ENCODE data around the gene DLGAP1.

The DLGAP1 gene

DNA sequence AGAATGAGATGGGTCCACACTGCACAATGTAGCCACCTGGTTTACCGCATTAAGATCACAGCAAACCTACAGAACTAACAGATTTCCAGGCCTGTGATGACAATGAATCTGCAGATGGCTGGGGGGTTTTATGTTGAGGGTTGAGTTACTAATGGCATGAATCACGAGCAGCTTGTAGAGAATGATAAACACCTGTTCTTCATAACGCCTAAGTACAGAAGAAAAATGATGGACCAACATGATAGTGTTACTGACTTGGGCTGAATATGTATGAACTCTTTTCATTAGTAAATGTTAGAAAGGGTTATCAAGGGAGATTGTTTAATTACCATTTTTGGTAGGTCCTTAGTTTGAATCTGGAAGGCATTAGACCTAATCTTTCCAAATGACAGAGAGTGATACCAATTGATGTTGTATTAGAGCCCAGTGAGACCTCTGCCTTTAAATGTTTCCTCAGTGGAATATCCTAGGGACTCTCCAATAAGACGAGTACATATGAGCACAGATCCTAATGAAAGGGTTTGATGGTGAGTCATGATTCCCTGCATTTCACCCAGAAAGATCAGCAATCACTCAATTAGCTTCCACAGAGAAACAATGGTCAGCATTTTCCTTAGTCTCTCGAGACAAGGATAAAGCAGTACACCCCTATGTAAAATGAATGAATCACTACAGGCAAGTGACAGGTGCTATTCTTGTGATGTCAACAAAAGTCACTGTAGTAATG, 243.8 kb downstream of the DLGAP1 start:
- TF ChIP-seq, protein P1, sequence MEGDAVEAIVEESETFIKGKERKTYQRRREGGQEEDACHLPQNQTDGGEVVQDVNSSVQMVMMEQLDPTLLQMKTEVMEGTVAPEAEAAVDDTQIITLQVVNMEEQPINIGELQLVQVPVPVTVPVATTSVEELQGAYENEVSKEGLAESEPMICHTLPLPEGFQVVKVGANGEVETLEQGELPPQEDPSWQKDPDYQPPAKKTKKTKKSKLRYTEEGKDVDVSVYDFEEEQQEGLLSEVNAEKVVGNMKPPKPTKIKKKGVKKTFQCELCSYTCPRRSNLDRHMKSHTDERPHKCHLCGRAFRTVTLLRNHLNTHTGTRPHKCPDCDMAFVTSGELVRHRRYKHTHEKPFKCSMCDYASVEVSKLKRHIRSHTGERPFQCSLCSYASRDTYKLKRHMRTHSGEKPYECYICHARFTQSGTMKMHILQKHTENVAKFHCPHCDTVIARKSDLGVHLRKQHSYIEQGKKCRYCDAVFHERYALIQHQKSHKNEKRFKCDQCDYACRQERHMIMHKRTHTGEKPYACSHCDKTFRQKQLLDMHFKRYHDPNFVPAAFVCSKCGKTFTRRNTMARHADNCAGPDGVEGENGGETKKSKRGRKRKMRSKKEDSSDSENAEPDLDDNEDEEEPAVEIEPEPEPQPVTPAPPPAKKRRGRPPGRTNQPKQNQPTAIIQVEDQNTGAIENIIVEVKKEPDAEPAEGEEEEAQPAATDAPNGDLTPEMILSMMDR (IDR thresholded peaks at IDR 0.05; ENCODE audit: borderline replicate concordance, insufficient read depth, low read depth, low read length): no peak
- H3K4me3 ChIP-seq (ENCODE audit: low read depth, low read length): no peak overlapping the region

DNA sequence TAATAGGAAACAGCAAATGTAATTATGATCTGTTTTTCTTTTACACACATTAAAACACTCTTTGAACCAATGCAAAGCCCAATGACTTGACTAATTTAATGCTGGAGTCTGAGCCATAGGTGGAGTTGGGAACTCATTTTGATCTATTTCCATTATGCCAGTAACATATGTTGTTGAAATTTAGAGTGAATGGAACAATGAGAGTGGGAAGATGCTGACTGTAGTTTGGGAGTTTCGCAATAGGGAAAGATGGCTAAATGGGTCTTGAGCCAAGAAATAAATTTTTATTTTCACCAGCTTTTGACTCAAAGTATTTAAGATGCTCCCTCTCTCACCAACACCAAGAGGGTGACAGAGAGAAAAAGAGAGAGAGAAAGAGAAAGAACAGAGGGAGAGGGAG, 246.7 kb downstream of the DLGAP1 start:
- TF ChIP-seq, protein P1 (IDR thresholded peaks at IDR 0.05; ENCODE audit: borderline replicate concordance, insufficient read depth, low read depth, low read length): no peak

DNA sequence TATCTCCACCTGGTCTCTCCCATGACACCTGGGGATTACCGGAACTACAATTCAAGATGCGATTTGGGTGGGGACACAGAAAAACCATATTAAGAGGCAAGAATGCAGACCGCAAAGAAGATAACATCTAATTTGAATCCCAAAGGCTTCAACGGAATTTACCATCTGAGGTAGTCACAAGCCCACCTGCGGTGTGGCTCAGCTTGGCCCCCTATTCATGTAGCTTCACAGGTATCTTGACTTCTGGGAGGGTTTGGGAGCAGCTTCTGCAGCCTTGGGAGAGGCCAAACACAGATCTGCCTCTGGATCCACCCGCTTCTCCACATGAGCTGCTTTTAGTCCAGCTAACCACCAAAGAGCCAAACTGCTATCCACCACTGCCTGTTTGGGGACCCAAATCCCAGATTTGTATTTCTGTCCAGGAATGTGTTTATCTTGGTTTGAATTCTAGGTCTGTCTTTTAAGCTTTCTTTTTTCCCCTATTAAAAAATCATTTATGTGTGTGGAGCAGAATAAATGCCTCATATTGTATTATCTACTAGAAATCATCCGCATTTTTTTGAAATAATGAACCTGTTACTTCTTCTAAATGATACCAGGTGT, 247.6 kb downstream of the DLGAP1 start:
- no peak overlapping the region for H3K4me3 ChIP-seq (ENCODE audit: low read depth, low read length)
- TF ChIP-seq, protein P1 (IDR thresholded peaks at IDR 0.05; ENCODE audit: borderline replicate concordance, insufficient read depth, low read depth, low read length): no peak

More for the DNA sequence above, 246.7 kb downstream of the DLGAP1 start:
- no peak overlapping the region for H3K4me3 ChIP-seq (ENCODE audit: low read depth, low read length)

DNA sequence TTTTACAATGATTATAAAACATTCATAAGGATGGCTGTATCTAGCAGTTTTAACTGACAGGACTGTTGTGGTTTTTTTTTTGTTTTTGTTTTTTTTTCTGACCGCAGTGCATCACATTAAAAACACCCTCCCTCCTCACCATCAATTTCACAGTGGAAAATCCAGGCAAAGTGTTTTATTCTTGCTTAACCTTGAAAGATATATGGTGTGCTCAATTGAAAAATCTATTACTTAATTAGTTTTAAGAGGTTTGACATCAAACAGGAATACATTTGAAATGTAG, 250.7 kb downstream of the DLGAP1 start:
- TF ChIP-seq, protein P1 (IDR thresholded peaks at IDR 0.05; ENCODE audit: borderline replicate concordance, insufficient read depth, low read depth, low read length): no peak
- H3K4me3 ChIP-seq (ENCODE audit: low read depth, low read length): no peak overlapping the region

DNA sequence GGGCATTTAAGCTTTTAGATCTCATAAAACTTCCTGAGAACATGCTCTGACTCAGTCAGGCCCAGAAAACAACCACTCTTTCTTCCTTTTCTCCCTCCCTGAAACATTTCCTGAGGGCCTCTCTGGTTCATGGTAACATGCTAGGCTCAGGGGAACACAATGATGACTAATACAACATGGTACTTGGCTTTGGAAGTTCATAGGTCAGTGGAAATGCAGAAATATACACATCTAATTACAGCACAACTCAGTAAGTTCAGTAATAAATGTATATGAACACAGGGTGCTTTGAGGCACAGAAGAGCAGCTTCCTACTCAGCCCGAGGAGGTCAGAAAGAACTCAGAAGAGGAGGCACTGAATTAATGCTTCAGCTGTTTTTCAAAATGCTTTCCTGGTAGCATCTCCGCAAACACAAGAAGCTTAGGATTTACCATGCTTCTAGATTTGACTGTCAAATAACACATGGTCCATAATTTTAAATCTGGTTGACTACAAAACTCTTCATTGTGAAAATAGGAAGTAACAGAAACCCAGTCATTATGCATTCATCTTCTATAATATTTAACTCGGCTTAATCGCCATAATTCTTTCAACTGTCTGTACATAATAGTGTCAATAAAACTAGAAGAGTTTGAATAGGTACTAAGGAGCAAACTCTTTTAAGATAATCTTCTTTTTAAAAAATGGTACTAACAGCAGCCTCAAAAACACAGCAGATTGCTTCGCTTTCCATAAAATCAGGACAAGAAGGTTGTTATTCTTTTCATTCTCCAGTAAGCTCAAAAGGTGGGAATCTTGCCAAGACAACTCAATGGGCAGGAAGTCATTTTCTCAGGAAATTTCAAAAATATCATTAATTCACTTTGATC, 251.3 kb downstream of the DLGAP1 start:
- TF ChIP-seq, protein P1 (IDR thresholded peaks at IDR 0.05; ENCODE audit: borderline replicate concordance, insufficient read depth, low read depth, low read length): no peak
- no peak overlapping the region for H3K4me3 ChIP-seq (ENCODE audit: low read depth, low read length)

DNA sequence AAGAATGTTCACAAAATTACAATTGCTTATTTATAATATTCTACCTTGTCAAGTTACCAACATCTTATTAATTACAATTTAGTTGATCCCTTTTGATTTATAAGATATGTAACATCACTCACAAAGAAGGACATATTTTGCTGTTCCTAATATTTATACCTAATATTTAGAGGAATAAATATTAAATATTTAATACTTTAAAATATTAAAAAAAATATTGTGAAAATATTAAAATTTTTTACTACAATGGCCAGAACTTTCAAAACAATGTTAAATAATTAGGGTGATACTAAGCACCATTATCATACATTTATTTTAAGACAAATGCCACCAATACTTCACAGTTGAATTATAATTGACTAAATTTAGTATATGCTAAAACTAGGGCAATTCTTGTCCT, 254.7 kb downstream of the DLGAP1 start:
- TF ChIP-seq, protein P1 (IDR thresholded peaks at IDR 0.05; ENCODE audit: borderline replicate concordance, insufficient read depth, low read depth, low read length): no peak
- no peak overlapping the region for H3K4me3 ChIP-seq (ENCODE audit: low read depth, low read length)

Measured in GM12875 (cell line).